GM12878 (cell line): Measurements from ENCODE around the gene ADISSP. TPM values are rescaled to one million over a fixed set of nuclear protein-coding genes. Genes with fewer than 3 reads are reported as not detected.

Experiments
- ETV6 ChIP-seq, 2 experiments: fragments of 450-650 bp in 1 of 2; IDR thresholded peaks in 1 of 2; conservative IDR thresholded peaks in 1 of 2; 2 replicates each; pipeline ENCODE4 v1.6.1; 2014; ENCODE audit warnings: antibody characterized with exemption in 1 of 2, borderline replicate concordance in 1 of 2, low read depth in 1 of 2, mild to moderate bottlenecking in 1 of 2, moderate library complexity in 1 of 2
- POLR2AphosphoS5 ChIP-seq: IDR thresholded peaks from 2 replicates; pipeline ENCODE4 v1.6.1; 2011; ENCODE audit warnings: mild to moderate bottlenecking, low read length, inconsistent platforms
- RAD21 ChIP-seq: IDR thresholded peaks from 2 replicates; pipeline ENCODE4 v1.6.1; 2011; ENCODE audit warnings: mild to moderate bottlenecking, low read depth, low read length, moderate library complexity; ENCODE audit not compliant: insufficient read depth
- STAT3 ChIP-seq: IDR thresholded peaks from 2 replicates; pipeline ENCODE4 v1.6.1; 2011; ENCODE audit warnings: low read depth, low read length, improper control_type of control experiment
- polyA plus RNA-seq, 11 experiments: library from polyadenylated mRNA; depleted of rRNA in 4 of 11; unstranded in 6 of 11; stranded (reverse) in 5 of 11; fragments of >200 nt; fragmentation: Nextera tagmentation in 4 of 11; fragmentation: Illumina TruSeq in 1 of 11; extraction: Ambion mirVana in 4 of 11; extraction: Trizol in 1 of 11; gene quantifications; 1 replicate in 1 of 11; 2 replicates in 10 of 11; pipeline versions ENCODE4 v1.2.1 to v1.2.3, GENCODE V29; 2011 to 2016; ENCODE audit warnings: inconsistent platforms in 2 of 11, missing spikeins in 2 of 11, low read depth in 1 of 11
- total RNA-seq, 4 experiments: library from RNA; depleted of rRNA in 3 of 4; stranded (reverse); fragments of >200 nt in 3 of 4; fragmentation: Illumina TruSeq in 1 of 4; extraction: Trizol in 1 of 4; gene quantifications; 2 replicates each; pipeline versions ENCODE4 v1.2.1 to v1.2.3, GENCODE V29; 2013 to 2021
- TF ChIP-seq, protein P1 (sequence below): fragments of 450-650 bp; IDR thresholded peaks from 2 replicates; pipeline ENCODE4 v1.6.1; 2016; ENCODE audit warnings: mild to moderate bottlenecking, moderate library complexity, borderline replicate concordance
- TF ChIP-seq, protein P2 (sequence below): fragments of 450-650 bp; IDR thresholded peaks from 2 replicates; pipeline ENCODE4 v1.6.1; 2017; ENCODE audit warnings: mild to moderate bottlenecking, moderate library complexity
- TF ChIP-seq, protein P3 (sequence below): fragments of 450-650 bp; IDR thresholded peaks from 2 replicates; pipeline ENCODE4 v1.6.1; 2016; ENCODE audit warnings: mild to moderate bottlenecking

Gene ADISSP
- total and polyA plus RNA-seq, 10 of the 15 experiments (the other 5 are each of a cell fraction or from before 2014, with no cell fraction given) = 0.80 to 96.3 (median 38.6) TPM

DNA sequence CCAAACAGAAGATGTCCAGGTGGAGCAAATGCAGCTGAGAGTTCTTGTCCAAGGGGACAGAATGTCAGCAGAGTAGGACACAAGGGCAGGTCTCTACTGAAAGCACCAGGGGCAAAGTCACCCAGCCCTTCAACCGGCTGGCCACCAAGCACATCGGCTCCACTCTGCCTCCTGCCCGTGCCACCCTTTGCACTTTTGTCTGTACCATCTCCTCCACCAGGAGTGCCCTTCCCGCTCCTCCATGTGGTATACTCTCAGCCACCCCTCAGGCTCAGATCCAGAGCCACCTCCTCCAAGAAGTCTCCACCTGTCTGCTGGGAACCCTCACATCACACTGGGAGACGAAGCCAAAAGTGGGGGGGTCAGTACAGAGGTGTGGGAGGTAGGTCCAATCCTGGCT lies 39.2 kb downstream of the ADISSP start (continued):
- TF ChIP-seq, protein P1, sequence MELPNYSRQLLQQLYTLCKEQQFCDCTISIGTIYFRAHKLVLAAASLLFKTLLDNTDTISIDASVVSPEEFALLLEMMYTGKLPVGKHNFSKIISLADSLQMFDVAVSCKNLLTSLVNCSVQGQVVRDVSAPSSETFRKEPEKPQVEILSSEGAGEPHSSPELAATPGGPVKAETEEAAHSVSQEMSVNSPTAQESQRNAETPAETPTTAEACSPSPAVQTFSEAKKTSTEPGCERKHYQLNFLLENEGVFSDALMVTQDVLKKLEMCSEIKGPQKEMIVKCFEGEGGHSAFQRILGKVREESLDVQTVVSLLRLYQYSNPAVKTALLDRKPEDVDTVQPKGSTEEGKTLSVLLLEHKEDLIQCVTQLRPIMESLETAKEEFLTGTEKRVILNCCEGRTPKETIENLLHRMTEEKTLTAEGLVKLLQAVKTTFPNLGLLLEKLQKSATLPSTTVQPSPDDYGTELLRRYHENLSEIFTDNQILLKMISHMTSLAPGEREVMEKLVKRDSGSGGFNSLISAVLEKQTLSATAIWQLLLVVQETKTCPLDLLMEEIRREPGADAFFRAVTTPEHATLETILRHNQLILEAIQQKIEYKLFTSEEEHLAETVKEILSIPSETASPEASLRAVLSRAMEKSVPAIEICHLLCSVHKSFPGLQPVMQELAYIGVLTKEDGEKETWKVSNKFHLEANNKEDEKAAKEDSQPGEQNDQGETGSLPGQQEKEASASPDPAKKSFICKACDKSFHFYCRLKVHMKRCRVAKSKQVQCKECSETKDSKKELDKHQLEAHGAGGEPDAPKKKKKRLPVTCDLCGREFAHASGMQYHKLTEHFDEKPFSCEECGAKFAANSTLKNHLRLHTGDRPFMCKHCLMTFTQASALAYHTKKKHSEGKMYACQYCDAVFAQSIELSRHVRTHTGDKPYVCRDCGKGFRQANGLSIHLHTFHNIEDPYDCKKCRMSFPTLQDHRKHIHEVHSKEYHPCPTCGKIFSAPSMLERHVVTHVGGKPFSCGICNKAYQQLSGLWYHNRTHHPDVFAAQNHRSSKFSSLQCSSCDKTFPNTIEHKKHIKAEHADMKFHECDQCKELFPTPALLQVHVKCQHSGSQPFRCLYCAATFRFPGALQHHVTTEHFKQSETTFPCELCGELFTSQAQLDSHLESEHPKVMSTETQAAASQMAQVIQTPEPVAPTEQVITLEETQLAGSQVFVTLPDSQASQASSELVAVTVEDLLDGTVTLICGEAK = no peak
- TF ChIP-seq, protein P2, sequence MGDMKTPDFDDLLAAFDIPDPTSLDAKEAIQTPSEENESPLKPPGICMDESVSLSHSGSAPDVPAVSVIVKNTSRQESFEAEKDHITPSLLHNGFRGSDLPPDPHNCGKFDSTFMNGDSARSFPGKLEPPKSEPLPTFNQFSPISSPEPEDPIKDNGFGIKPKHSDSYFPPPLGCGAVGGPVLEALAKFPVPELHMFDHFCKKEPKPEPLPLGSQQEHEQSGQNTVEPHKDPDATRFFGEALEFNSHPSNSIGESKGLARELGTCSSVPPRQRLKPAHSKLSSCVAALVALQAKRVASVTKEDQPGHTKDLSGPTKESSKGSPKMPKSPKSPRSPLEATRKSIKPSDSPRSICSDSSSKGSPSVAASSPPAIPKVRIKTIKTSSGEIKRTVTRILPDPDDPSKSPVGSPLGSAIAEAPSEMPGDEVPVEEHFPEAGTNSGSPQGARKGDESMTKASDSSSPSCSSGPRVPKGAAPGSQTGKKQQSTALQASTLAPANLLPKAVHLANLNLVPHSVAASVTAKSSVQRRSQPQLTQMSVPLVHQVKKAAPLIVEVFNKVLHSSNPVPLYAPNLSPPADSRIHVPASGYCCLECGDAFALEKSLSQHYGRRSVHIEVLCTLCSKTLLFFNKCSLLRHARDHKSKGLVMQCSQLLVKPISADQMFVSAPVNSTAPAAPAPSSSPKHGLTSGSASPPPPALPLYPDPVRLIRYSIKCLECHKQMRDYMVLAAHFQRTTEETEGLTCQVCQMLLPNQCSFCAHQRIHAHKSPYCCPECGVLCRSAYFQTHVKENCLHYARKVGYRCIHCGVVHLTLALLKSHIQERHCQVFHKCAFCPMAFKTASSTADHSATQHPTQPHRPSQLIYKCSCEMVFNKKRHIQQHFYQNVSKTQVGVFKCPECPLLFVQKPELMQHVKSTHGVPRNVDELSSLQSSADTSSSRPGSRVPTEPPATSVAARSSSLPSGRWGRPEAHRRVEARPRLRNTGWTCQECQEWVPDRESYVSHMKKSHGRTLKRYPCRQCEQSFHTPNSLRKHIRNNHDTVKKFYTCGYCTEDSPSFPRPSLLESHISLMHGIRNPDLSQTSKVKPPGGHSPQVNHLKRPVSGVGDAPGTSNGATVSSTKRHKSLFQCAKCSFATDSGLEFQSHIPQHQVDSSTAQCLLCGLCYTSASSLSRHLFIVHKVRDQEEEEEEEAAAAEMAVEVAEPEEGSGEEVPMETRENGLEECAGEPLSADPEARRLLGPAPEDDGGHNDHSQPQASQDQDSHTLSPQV = no peak
- TF ChIP-seq ETV6 (conservative IDR thresholded peaks at IDR 0.05 in 1 of 2, IDR thresholded peaks at IDR 0.05 in 1 of 2; ENCODE audit: borderline replicate concordance in 1 of 2, low read depth in 1 of 2) (no peak), RAD21 (no peak), POLR2AphosphoS5 (no peak), STAT3 (no peak)
- TF ChIP-seq, protein P3, sequence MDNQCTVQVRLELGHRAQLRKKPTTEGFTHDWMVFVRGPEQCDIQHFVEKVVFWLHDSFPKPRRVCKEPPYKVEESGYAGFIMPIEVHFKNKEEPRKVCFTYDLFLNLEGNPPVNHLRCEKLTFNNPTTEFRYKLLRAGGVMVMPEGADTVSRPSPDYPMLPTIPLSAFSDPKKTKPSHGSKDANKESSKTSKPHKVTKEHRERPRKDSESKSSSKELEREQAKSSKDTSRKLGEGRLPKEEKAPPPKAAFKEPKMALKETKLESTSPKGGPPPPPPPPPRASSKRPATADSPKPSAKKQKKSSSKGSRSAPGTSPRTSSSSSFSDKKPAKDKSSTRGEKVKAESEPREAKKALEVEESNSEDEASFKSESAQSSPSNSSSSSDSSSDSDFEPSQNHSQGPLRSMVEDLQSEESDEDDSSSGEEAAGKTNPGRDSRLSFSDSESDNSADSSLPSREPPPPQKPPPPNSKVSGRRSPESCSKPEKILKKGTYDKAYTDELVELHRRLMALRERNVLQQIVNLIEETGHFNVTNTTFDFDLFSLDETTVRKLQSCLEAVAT = no peak
